Fibroblast of lung (primary cell): ENCODE results near the gene DNAH6. TPM values are rescaled to one million over a fixed set of nuclear protein-coding genes. Genes with fewer than 3 reads are reported as not detected.

ENCODE experiments used
- polyA plus RNA-seq, 2 donors: library from polyadenylated mRNA; depleted of rRNA in 1 of 2; stranded (reverse) in 1 of 2; unstranded in 1 of 2; fragments of >200 nt; gene quantifications; 2 replicates each; pipeline ENCODE4 v1.2.1, GENCODE V29; 2011 to 2012; ENCODE audit warnings: missing spikeins in 1 of 2
- total RNA-seq: library from RNA; depleted of rRNA; stranded (reverse); fragments of >200 nt; gene quantifications from 2 replicates; pipeline ENCODE4 v1.2.1, GENCODE V29; 2014

The DNAH6 gene
- total and polyA plus RNA-seq, 2 donors (not counting 1 experiment from before 2014, with no cell fraction given), result under 0.01 to 0.01 TPM

Other genes with a start within 250 kb of the DNAH6 start
- gene SUCLG1, start 57.2 kb upstream of the DNAH6 start, total RNA-seq, result 63.1 and 71.1 TPM in 2 replicates
- gene SUCLG1, start 57.2 kb upstream of the DNAH6 start, polyA plus RNA-seq, result 50.0 and 53.0 TPM in 2 replicates